ENCODE results near the gene CHIC2.
A peak's percentile ranks its signal among the peaks of the same experiment; 100 is the strongest.
"Not testable (repeated sequence)": the region's sequence is repeated elsewhere in the genome, so short reads cannot be mapped to it uniquely, and the experiment has no call there.

CHIC2 gene

GRCh38 chr4:54064317-54065111 is at the start of gene CHIC2:
TSS of gene CHIC2 (minus strand) at chr4:54064605. CDS start at chr4:54064300, 305 bp downstream.
- peak; percentile 81 to 92 for DNase-seq

GRCh38 chr4:54113206-54113605 is 48.8 kb upstream of the CHIC2 start:
- DNase-seq, result not testable (repeated sequence)

- DNase-seq, result no peak
Observed at GRCh38 chr4:54110019-54110416, 45.6 kb upstream of the CHIC2 start.

- no peak for DNase-seq
Observed at GRCh38 chr4:54109241-54110018, 45.0 kb upstream of the CHIC2 start.

- DNase-seq, result no peak
Observed at GRCh38 chr4:54107951-54108748, 43.7 kb upstream of the CHIC2 start.

- no peak for DNase-seq
Observed at GRCh38 chr4:54104907-54105306, 40.5 kb upstream of the CHIC2 start.

GRCh38 chr4:54103190-54103574 is 38.8 kb upstream of the CHIC2 start:
- no peak for DNase-seq

GRCh38 chr4:54102531-54103106 is 38.2 kb upstream of the CHIC2 start:
- no peak for DNase-seq

GRCh38 chr4:54101190-54102041 is 37.0 kb upstream of the CHIC2 start:
- no peak for DNase-seq

- no peak for DNase-seq
Observed at GRCh38 chr4:54100595-54101189, 36.3 kb upstream of the CHIC2 start.

- no peak for DNase-seq
Observed at GRCh38 chr4:54099748-54100574, 35.6 kb upstream of the CHIC2 start, which contains the start of gene GSX2. TSS of gene GSX2 (plus strand) at chr4:54100163. CDS start at chr4:54100345, 182 bp downstream.

- no peak for DNase-seq
Observed at GRCh38 chr4:54099287-54099747, 34.9 kb upstream of the CHIC2 start.

GRCh38 chr4:54098375-54098774 is 34.0 kb upstream of the CHIC2 start:
- DNase-seq, result no peak

- DNase-seq, result no peak
Observed at GRCh38 chr4:54097152-54097551, 32.7 kb upstream of the CHIC2 start.

- DNase-seq, result no peak
Observed at GRCh38 chr4:54096295-54096962, 32.0 kb upstream of the CHIC2 start.

GRCh38 chr4:54095110-54095825 is 30.9 kb upstream of the CHIC2 start:
- no peak for DNase-seq

- no peak for DNase-seq
Observed at GRCh38 chr4:54094451-54094850, 30.0 kb upstream of the CHIC2 start.

GRCh38 chr4:54093324-54094240 is 29.2 kb upstream of the CHIC2 start:
- DNase-seq, result no peak

Measured in NCI-H446 (cell line).